Natural killer cell (primary cell): Measurements from ENCODE around the gene OVCH2. TPM values are rescaled to one million over a fixed set of nuclear protein-coding genes. Genes with fewer than 3 reads are reported as not detected.

Source experiments
- ATAC-seq, 3 donors: fragments of 150-1000 bp in 2 of 3; fragments of 200-7000 bp in 1 of 3; cut with Tn5 transposase; 1 replicate in 1 of 3; 2 replicates in 2 of 3; pipeline ENCODE4 v1.10.0; 2021; ENCODE audit warnings: mild to moderate bottlenecking in 2 of 3, moderate library complexity in 2 of 3
- DNase-seq, 2 donors: peaks; one replicate each; pipeline versions ENCODE4 v3.0.0 to v3.0.0-alpha.2; 2013 to 2021; ENCODE audit warnings: mixed read lengths in 1 of 2
- H3K27ac ChIP-seq: one replicate; pipeline ENCODE4 v1.5.1; 2013; ENCODE audit warnings: mild to moderate bottlenecking, low read length
- H3K27me3 ChIP-seq: one replicate; pipeline ENCODE4 v1.6.1; 2013; ENCODE audit warnings: low read length; ENCODE audit not compliant: control insufficient read depth, insufficient read depth
- H3K36me3 ChIP-seq: one replicate; pipeline ENCODE4 v1.6.1; 2013; ENCODE audit warnings: low read length; ENCODE audit not compliant: control insufficient read depth, insufficient read depth
- H3K4me1 ChIP-seq: one replicate; pipeline ENCODE4 v1.6.1; 2013; ENCODE audit warnings: low read length; ENCODE audit not compliant: control insufficient read depth, insufficient read depth
- H3K4me3 ChIP-seq: one replicate; pipeline ENCODE4 v1.5.1; 2013; ENCODE audit warnings: low read length
- H3K9me3 ChIP-seq: one replicate; pipeline ENCODE4 v1.6.1; 2013; ENCODE audit warnings: low read length; ENCODE audit not compliant: control insufficient read depth, insufficient read depth
- H3K27ac Mint-ChIP-seq, 2 donors: one replicate each; pipeline ENCODE4 v1.8.0; 2022; ENCODE audit warnings: mild to moderate bottlenecking in 2 of 2, mixed read lengths in 2 of 2, moderate library complexity in 1 of 2
- H3K27me3 Mint-ChIP-seq, 2 donors: one replicate each; pipeline ENCODE4 v1.8.0; 2022; ENCODE audit warnings: low read depth in 2 of 2, mixed read lengths in 2 of 2
- H3K36me3 Mint-ChIP-seq: one replicate; pipeline ENCODE4 v1.8.0; 2022; ENCODE audit warnings: mixed read lengths
- H3K4me1 Mint-ChIP-seq, 2 donors: one replicate each; pipeline ENCODE4 v1.8.0; 2022; ENCODE audit warnings: mixed read lengths in 2 of 2
- H3K4me3 Mint-ChIP-seq: one replicate; pipeline ENCODE4 v1.8.0; 2022; ENCODE audit warnings: mild to moderate bottlenecking, moderate library complexity, mixed read lengths
- H3K9me3 Mint-ChIP-seq, 2 donors: one replicate each; pipeline ENCODE4 v1.8.0; 2022; ENCODE audit warnings: mixed read lengths in 2 of 2
- CTCF ChIP-seq: fragments of 200-600 bp; IDR thresholded peaks from one replicate; pipeline ENCODE4 v1.8.0; 2022; ENCODE audit warnings: antibody characterized with exemption
- WGBS: methylation state at CpG from one replicate; pipeline ENCODE4 v1.1.7; 2013; ENCODE audit warnings: missing lambda C conversion rate; ENCODE audit not compliant: insufficient coverage; 5-methylcytosine and 5-hydroxymethylcytosine counted together
- intact Hi-C: fragments of 100-400 bp; cut with micrococcal nuclease; formaldehyde crosslinking; loops from one replicate; pipeline ENCODE4 v1.14.2; 2022
- total RNA-seq, 4 donors: library from RNA; stranded (reverse); fragments of 120-200 nt in 1 of 4; gene quantifications; one replicate each; pipeline versions ENCODE4 v1.2.3 to v1.2.4, GENCODE V29; 2013 to 2022

Gene OVCH2
- total RNA-seq, 3 donors from 2014 or later (not counting 1 experiment from before 2014, with no cell fraction given): not detected

GRCh38 chr11:7703740-7704139 lies 2.5 kb downstream of the OVCH2 start:
- Histone ChIP-seq H3K9me3 (no peaks in the 10 kb centered on the region), H3K4me3 (no peak overlapping the region), H3K36me3 (no peaks in the 10 kb centered on the region), H3K27ac (no peak overlapping the region), H3K4me1 (no peaks in the 10 kb centered on the region), H3K27me3 (no peaks in the 10 kb centered on the region)
- 83% methylated on average over 5 of the region's 5 CpGs for WGBS
- no peak for TF ChIP-seq CTCF
- no peaks in the 10 kb centered on the region for H3K9me3 Mint-ChIP-seq
- DNase-seq: no peak
- no peak overlapping the region for H3K4me3 Mint-ChIP-seq
- intact Hi-C loops: no loop called here
- no peak overlapping the region for H3K27ac Mint-ChIP-seq
- H3K4me1 Mint-ChIP-seq: no peaks in the 10 kb centered on the region
- peaks cover 7 to 44% of the 10 kb centered on the region in 2 donors for H3K27me3 Mint-ChIP-seq
- ATAC-seq: no peak
- no peaks in the 10 kb centered on the region for H3K36me3 Mint-ChIP-seq

- 68% methylated on average over 5 of the region's 5 CpGs for WGBS
- no peaks in the 10 kb centered on the region for H3K9me3 Mint-ChIP-seq
- Histone ChIP-seq H3K9me3 (no peaks in the 10 kb centered on the region), H3K4me3 (no peak overlapping the region), H3K4me1 (peaks cover 3% of the 10 kb centered on the region), H3K27ac (no peak overlapping the region), H3K36me3 (no peaks in the 10 kb centered on the region), H3K27me3 (peaks cover 10% of the 10 kb centered on the region)
- intact Hi-C loops: loop anchor here (10.0 kb wide), 1 partner anchor 252 kb away; no protein-coding TSS in a partner anchor
- ATAC-seq (no peak), DNase-seq (no peak)
- TF ChIP-seq CTCF: no peak
- H3K27me3 Mint-ChIP-seq: peaks cover 30 to 47% of the 10 kb centered on the region in 2 donors
- no peak overlapping the region for H3K4me3 Mint-ChIP-seq
- no peak overlapping the region for H3K27ac Mint-ChIP-seq
- H3K36me3 Mint-ChIP-seq: no peaks in the 10 kb centered on the region
- H3K4me1 Mint-ChIP-seq: no peaks in the 10 kb centered on the region
These were observed 9.9 kb downstream of the OVCH2 start for GRCh38 chr11:7696424-7696823.

- Mint-ChIP-seq H3K4me3 (no peak overlapping the region), H3K36me3 (no peaks in the 10 kb centered on the region), H3K9me3 (no peaks in the 10 kb centered on the region), H3K27ac (no peak overlapping the region), H3K27me3 (peaks cover 33 to 51% of the 10 kb centered on the region in 2 donors), H3K4me1 (no peaks in the 10 kb centered on the region)
- H3K36me3 ChIP-seq: no peaks in the 10 kb centered on the region
- peaks cover 10% of the 10 kb centered on the region for H3K27me3 ChIP-seq
- WGBS: 78% methylated on average over 3 of the region's 3 CpGs
- H3K4me3 ChIP-seq: no peak overlapping the region
- no peak overlapping the region for H3K27ac ChIP-seq
- ATAC-seq (no peak), DNase-seq (peak in 1 of 2 donors; percentile 8)
- TF ChIP-seq CTCF: no peak
- intact Hi-C loops: loop anchor here (2.0 to 10.0 kb wide), 3 partner anchors 249 to 882 kb away; no protein-coding TSS in a partner anchor
- no peaks in the 10 kb centered on the region for H3K9me3 ChIP-seq
- peaks cover 3% of the 10 kb centered on the region for H3K4me1 ChIP-seq
These were observed 12.0 kb downstream of the OVCH2 start for GRCh38 chr11:7694235-7694634.

- H3K36me3 Mint-ChIP-seq: no peaks in the 10 kb centered on the region
- no peak for TF ChIP-seq CTCF
- 85% methylated on average over 3 of the region's 3 CpGs for WGBS
- Histone ChIP-seq H3K9me3 (no peaks in the 10 kb centered on the region), H3K36me3 (no peaks in the 10 kb centered on the region), H3K27ac (no peak overlapping the region), H3K4me3 (no peak overlapping the region), H3K4me1 (peaks cover 3% of the 10 kb centered on the region), H3K27me3 (peaks cover 10% of the 10 kb centered on the region)
- H3K27me3 Mint-ChIP-seq: peaks cover 31 to 57% of the 10 kb centered on the region in 2 donors
- intact Hi-C loops: loop anchor here (5.0 to 10.0 kb wide), 2 partner anchors 248 to 880 kb away; no protein-coding TSS in a partner anchor
- no peak overlapping the region for H3K27ac Mint-ChIP-seq
- DNase-seq: no peak
- no peak overlapping the region for H3K4me3 Mint-ChIP-seq
- no peaks in the 10 kb centered on the region for H3K4me1 Mint-ChIP-seq
- ATAC-seq: no peak
- no peaks in the 10 kb centered on the region for H3K9me3 Mint-ChIP-seq
These were observed 13.9 kb downstream of the OVCH2 start for GRCh38 chr11:7692426-7692825.
